HepG2 (cell line): ENCODE data around the gene CLASP2. TPM values are rescaled to one million over a fixed set of nuclear protein-coding genes. Genes with fewer than 3 reads are reported as not detected.

ENCODE experiments used
- ATAC-seq: fragments of 200-7000 bp; cut with Tn5 transposase; 3 replicates; pipeline ENCODE4 v1.9.1; 2020; ENCODE audit warnings: mild to moderate bottlenecking, moderate library complexity
- BruUV-seq: library from RNA; stranded (reverse); fragments of 400-500 nt; replicated peaks from 2 replicates; lab custom pipeline; 2021; lab: Mats Ljungman, UMichigan
- CTCF ChIA-PET: fragments of 300-600 bp; formaldehyde crosslinking; extraction: SDS; loops from one replicate; lab custom pipeline; 2021; ENCODE audit warnings: low total read pairs, inconsistent platforms, low intra/inter-chr PET ratio; lab: Yijun Ruan, JAX
- POLR2A ChIA-PET: fragments of 350-600 bp; sonication (Branson Sonifier 250); formaldehyde crosslinking; loops from one replicate; lab custom pipeline; 2020; ENCODE audit warnings: antibody characterized with exemption, inconsistent platforms; lab: Yijun Ruan, JAX
- DNase-seq: peaks from one replicate; pipeline ENCODE4 v3.0.0-alpha.2; 2015; ENCODE audit warnings: low spot score
- FAIRE-seq: peaks from 3 replicates; lab custom pipeline; 2011; peaks lifted over from hg19 to GRCh38; lab: Jason Lieb, UNC
- H2AFZ ChIP-seq: one replicate; pipeline ENCODE4 v1.6.1; 2011; ENCODE audit warnings: low read length, inconsistent platforms
- H3K27ac ChIP-seq: fragments of 300-600 bp; 3 replicates; pipeline ENCODE4 v1.8.0; 2011; ENCODE audit warnings: mixed run types, mild to moderate bottlenecking, mixed read lengths, low read length, inconsistent platforms; ENCODE audit not compliant: insufficient read depth; ENCODE audit errors: extremely low read length
- H3K27me3 ChIP-seq, 2 experiments: fragments of 200-600 bp in 1 of 2; 2 replicates in 1 of 2; 3 replicates in 1 of 2; pipeline versions ENCODE4 v1.6.0 to v1.8.0; 2011; ENCODE audit warnings: low read length in 2 of 2, mild to moderate bottlenecking in 2 of 2, moderate library complexity in 2 of 2, inconsistent platforms in 1 of 2; ENCODE audit not compliant: insufficient read depth in 2 of 2, control insufficient read depth in 1 of 2
- H3K36me3 ChIP-seq, 2 experiments: fragments of 200-600 bp in 1 of 2; replicated peaks in 1 of 2; 2 replicates in 1 of 2; 3 replicates in 1 of 2; pipeline versions ENCODE4 v1.5.1 to v1.8.0; 2011; ENCODE audit warnings: low read length in 2 of 2, inconsistent platforms in 1 of 2; ENCODE audit not compliant: insufficient read depth in 2 of 2, control insufficient read depth in 1 of 2
- H3K4me1 ChIP-seq: 2 replicates; pipeline ENCODE4 v1.5.1; 2012; ENCODE audit warnings: low read length, inconsistent platforms; ENCODE audit not compliant: insufficient read depth
- H3K4me2 ChIP-seq: 2 replicates; pipeline ENCODE4 v1.6.0; 2011; ENCODE audit warnings: low read depth, low read length, inconsistent platforms
- H3K4me3 ChIP-seq, 3 experiments: fragments of 200-600 bp in 1 of 3; sonication (generic), shearing (Covaris generic) in 1 of 3; replicated peaks in 1 of 3; 2 replicates each; pipeline ENCODE4 v1.5.1; 2011 to 2016; ENCODE audit warnings: low read length in 3 of 3, inconsistent platforms in 2 of 3, low read depth in 2 of 3, mild to moderate bottlenecking in 2 of 3, control low read depth in 1 of 3, mixed read lengths in 1 of 3; ENCODE audit not compliant: insufficient read depth in 1 of 3
- H3K79me2 ChIP-seq: one replicate; pipeline ENCODE4 v1.6.1; 2011; ENCODE audit warnings: low read length, inconsistent platforms; ENCODE audit not compliant: insufficient read depth
- H3K9ac ChIP-seq: 2 replicates; pipeline ENCODE4 v1.6.0; 2011; ENCODE audit warnings: mild to moderate bottlenecking, low read depth, low read length, inconsistent platforms; ENCODE audit not compliant: insufficient read depth
- H3K9me3 ChIP-seq: 2 replicates; pipeline ENCODE4 v1.5.1; 2012; ENCODE audit warnings: mild to moderate bottlenecking, low read length
- H4K20me1 ChIP-seq: 2 replicates; pipeline ENCODE4 v1.6.0; 2011; ENCODE audit warnings: inconsistent platforms, mild to moderate bottlenecking, low read length, moderate library complexity; ENCODE audit not compliant: insufficient read depth
- DPF2 ChIP-seq: sonication (generic); formaldehyde crosslinking; IDR thresholded peaks from 2 replicates; pipeline ENCODE4 v1.4.0; 2020; ENCODE audit warnings: mild to moderate bottlenecking, low read depth, missing genetic modification reagents, borderline replicate concordance
- MAZ ChIP-seq, 2 experiments: sonication (generic) in 1 of 2; formaldehyde crosslinking in 1 of 2; IDR thresholded peaks; 2 replicates each; pipeline versions ENCODE4 v1.5.0 to v1.6.1; 2012 to 2020; ENCODE audit warnings: low read depth in 2 of 2, mild to moderate bottlenecking in 2 of 2, borderline replicate concordance in 1 of 2, improper control_type of control experiment in 1 of 2, low read length in 1 of 2, missing genetic modification reagents in 1 of 2, moderate library complexity in 1 of 2
- NONO ChIP-seq, 2 experiments: fragments of 450-650 bp in 1 of 2; sonication (generic) in 1 of 2; formaldehyde crosslinking in 1 of 2; IDR thresholded peaks in 1 of 2; conservative IDR thresholded peaks in 1 of 2; 2 replicates each; pipeline versions ENCODE4 v1.6.1 to v1.8.0; 2017 to 2022; ENCODE audit warnings: mild to moderate bottlenecking in 1 of 2, missing genetic modification reagents in 1 of 2, moderate library complexity in 1 of 2
- TEAD2 ChIP-seq: sonication (generic); formaldehyde crosslinking; IDR thresholded peaks from 2 replicates; pipeline ENCODE4 v1.9.0; 2021; ENCODE audit warnings: missing genetic modification reagents
- ZFYVE20 ChIP-seq: sonication (generic); formaldehyde crosslinking; IDR thresholded peaks from 2 replicates; pipeline ENCODE4 v1.8.0; 2023; ENCODE audit warnings: low read depth, mild to moderate bottlenecking, moderate library complexity, missing genetic modification reagents, borderline replicate concordance
- ZNF564 ChIP-seq: sonication (generic); formaldehyde crosslinking; IDR thresholded peaks from 2 replicates; pipeline ENCODE4 v1.8.1; 2023; ENCODE audit warnings: mild to moderate bottlenecking, missing genetic modification reagents
- ZNF615 ChIP-seq: sonication (generic); formaldehyde crosslinking; IDR thresholded peaks from 2 replicates; pipeline ENCODE4 v1.5.0; 2020; ENCODE audit warnings: mild to moderate bottlenecking, missing genetic modification reagents, borderline replicate concordance
- ZNF850 ChIP-seq: sonication (generic); formaldehyde crosslinking; conservative IDR thresholded peaks from 2 replicates; pipeline ENCODE4 v1.9.0; 2021; ENCODE audit warnings: mild to moderate bottlenecking, missing genetic modification reagents
- WGBS: methylation state at CpG from one replicate; pipeline ENCODE4 v1.1.6; 2017; ENCODE audit warnings: low lambda C conversion rate; 5-methylcytosine and 5-hydroxymethylcytosine counted together
- in situ Hi-C: cut with HindIII; loops from 2 replicates; pipeline ENCODE4 v1.10.0; 2017; ENCODE audit warnings: low pct_unique_long_range_greater_than_20kb; ENCODE audit not compliant: extremely low pct_ligation_motif_present
- intact Hi-C: fragments of 100-400 bp; cut with micrococcal nuclease; formaldehyde crosslinking; loops from one replicate; pipeline ENCODE4 v1.10.0; 2022; ENCODE audit not compliant: unreplicated experiment
- polyA plus RNA-seq, 8 experiments: library from polyadenylated mRNA; depleted of rRNA in 3 of 8; stranded (reverse) in 7 of 8; unstranded in 1 of 8; fragments of >200 nt; fragmentation: Illumina TruSeq in 4 of 8; extraction: Trizol in 4 of 8; gene quantifications; 2 replicates each; pipeline versions ENCODE4 v1.2.1 to v1.2.3, GENCODE V29; 2011 to 2016; ENCODE audit warnings: low read depth in 4 of 8, missing spikeins in 1 of 8, mixed read lengths in 1 of 8; ENCODE audit not compliant: insufficient read depth in 1 of 8
- total RNA-seq, 5 experiments: library from RNA; depleted of rRNA; stranded (reverse); fragments of >200 nt; fragmentation: Illumina TruSeq; extraction: Trizol; gene quantifications; 2 replicates each; pipeline ENCODE4 v1.2.3, GENCODE V29; 2016; ENCODE audit warnings: low read depth in 1 of 5
- TF ChIP-seq, protein P1 (sequence below): sonication (generic); formaldehyde crosslinking; IDR thresholded peaks from 2 replicates; pipeline ENCODE4 v1.8.1; 2022; ENCODE audit warnings: mild to moderate bottlenecking, missing genetic modification reagents
- TF ChIP-seq, protein P2 (sequence below): sonication (generic); formaldehyde crosslinking; IDR thresholded peaks from 2 replicates; pipeline ENCODE4 v1.8.1; 2023; ENCODE audit warnings: mild to moderate bottlenecking, missing genetic modification reagents

CLASP2 gene
- total and polyA plus RNA-seq, 2 of the 13 experiments (the other 11 are each of a cell fraction or from before 2014, with no cell fraction given) = 15.7 to 34.8 TPM

DNA sequence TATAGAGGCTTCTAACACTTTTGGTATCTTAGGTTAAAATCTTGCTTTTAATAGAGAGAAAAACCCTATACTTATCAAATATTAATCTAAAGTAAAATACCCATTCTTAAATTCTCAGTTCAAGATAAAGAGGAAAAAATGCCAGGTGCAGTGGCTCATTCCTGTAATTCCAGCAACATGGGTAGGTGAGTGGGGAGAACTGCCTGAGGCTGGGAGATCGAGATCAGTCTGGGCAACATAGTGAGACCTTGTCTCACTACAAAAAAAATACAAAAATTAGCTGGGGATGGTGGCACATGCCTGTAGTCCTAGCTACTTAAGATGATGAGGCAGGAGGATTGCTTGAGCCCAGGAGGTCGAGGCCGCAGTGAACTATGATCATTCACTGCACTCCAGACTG, 135.8 kb downstream of the CLASP2 start:
- Histone ChIP-seq H3K4me1 (peaks cover 44% of the 10 kb centered on the region), H3K36me3 (peaks cover 0 to 6% of the 10 kb centered on the region in 2 experiments; a peak in 3 of 5 replicates), H4K20me1 (no peaks in the 10 kb centered on the region), H3K4me3 (no peak overlapping the region), H3K9me3 (no peaks in the 10 kb centered on the region), H2AFZ (no peak overlapping the region), H3K9ac (no peak overlapping the region), H3K27ac (no peak overlapping the region), H3K27me3 (no peaks in the 10 kb centered on the region), H3K79me2 (no peaks in the 10 kb centered on the region), H3K4me2 (no peak overlapping the region)
- TF ChIP-seq, protein P1, sequence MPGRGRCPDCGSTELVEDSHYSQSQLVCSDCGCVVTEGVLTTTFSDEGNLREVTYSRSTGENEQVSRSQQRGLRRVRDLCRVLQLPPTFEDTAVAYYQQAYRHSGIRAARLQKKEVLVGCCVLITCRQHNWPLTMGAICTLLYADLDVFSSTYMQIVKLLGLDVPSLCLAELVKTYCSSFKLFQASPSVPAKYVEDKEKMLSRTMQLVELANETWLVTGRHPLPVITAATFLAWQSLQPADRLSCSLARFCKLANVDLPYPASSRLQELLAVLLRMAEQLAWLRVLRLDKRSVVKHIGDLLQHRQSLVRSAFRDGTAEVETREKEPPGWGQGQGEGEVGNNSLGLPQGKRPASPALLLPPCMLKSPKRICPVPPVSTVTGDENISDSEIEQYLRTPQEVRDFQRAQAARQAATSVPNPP (CRISPR knock-in tag) = no peak
- TF ChIP-seq MAZ (IDR thresholded peaks at IDR 0.05; ENCODE audit: borderline replicate concordance, low read depth, low read length) = no peak
- no peak for TF ChIP-seq MAZ (CRISPR knock-in tag; IDR thresholded peaks at IDR 0.05; ENCODE audit: low read depth)
- FAIRE-seq = no peak
- ATAC-seq = no peak
- intact Hi-C loops (no loop called here), in situ Hi-C loops (no loop called here)
- CTCF ChIA-PET = no interaction called here
- no peak for DNase-seq
- POLR2A ChIA-PET = no interaction called here
- 84% methylated on average over 3 of the region's 3 CpGs for WGBS
- BruUV-seq = no TSS peak

DNA sequence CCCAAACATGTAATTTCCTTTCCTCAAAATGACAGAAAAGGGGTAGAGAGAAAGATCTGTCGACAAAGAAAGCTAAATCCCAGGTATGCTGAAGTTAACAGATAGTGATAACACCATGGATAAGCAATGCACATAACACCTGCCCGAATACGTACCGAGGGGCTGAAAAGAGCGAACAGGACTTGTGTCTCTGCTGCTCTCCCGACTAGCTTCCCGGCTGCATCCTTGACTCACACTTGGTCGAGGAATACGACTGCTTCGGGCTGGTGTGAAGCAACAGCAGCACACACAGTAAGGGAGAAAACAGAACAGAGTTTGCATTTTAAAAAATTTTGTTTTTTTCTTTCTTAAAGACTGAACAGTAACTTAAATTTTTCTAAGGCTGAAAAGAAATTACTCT, 136.4 kb downstream of the CLASP2 start:
- no peak overlapping the region for H3K27ac ChIP-seq
- no peak for FAIRE-seq
- H3K79me2 ChIP-seq = no peaks in the 10 kb centered on the region
- ChIA-PET POLR2A (no interaction called here), CTCF (no interaction called here)
- BruUV-seq = no TSS peak
- no peak for DNase-seq
- no peak overlapping the region for H3K4me2 ChIP-seq
- H3K9me3 ChIP-seq = no peaks in the 10 kb centered on the region
- H2AFZ ChIP-seq = no peak overlapping the region
- WGBS = 96% methylated on average over 10 of the region's 10 CpGs
- H3K36me3 ChIP-seq = peaks cover 0 to 6% of the 10 kb centered on the region in 2 experiments; a peak in 3 of 5 replicates
- no peaks in the 10 kb centered on the region for H4K20me1 ChIP-seq
- H3K27me3 ChIP-seq = no peaks in the 10 kb centered on the region
- no peak for ATAC-seq
- TF ChIP-seq DPF2 (CRISPR knock-in tag) = no peak
- TF ChIP-seq TEAD2 (CRISPR knock-in tag) = no peak
- no peak for TF ChIP-seq ZNF850 (CRISPR knock-in tag)
- TF ChIP-seq ZFYVE20 = no peak
- TF ChIP-seq ZNF564 (CRISPR knock-in tag) = no peak
- TF ChIP-seq, protein P2, sequence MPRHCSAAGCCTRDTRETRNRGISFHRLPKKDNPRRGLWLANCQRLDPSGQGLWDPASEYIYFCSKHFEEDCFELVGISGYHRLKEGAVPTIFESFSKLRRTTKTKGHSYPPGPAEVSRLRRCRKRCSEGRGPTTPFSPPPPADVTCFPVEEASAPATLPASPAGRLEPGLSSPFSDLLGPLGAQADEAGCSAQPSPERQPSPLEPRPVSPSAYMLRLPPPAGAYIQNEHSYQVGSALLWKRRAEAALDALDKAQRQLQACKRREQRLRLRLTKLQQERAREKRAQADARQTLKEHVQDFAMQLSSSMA (CRISPR knock-in tag) = no peak
- no peak for TF ChIP-seq ZNF615
- TF ChIP-seq NONO (IDR thresholded peaks at IDR 0.05) = no peak
- TF ChIP-seq NONO (CRISPR knock-in tag; conservative IDR thresholded peaks at IDR 0.05) = no peak
- intact Hi-C loops (no loop called here), in situ Hi-C loops (no loop called here)
- peaks cover 48% of the 10 kb centered on the region for H3K4me1 ChIP-seq
- H3K4me3 ChIP-seq = no peak overlapping the region
- H3K9ac ChIP-seq = no peak overlapping the region
